GM18519 (cell line): ENCODE data around the gene CC2D1A.
"Not testable (repeated sequence)": the region's sequence is repeated elsewhere in the genome, so short reads cannot be mapped to it uniquely, and the experiment has no call there.

Source experiments
- ATAC-seq: cut with Tn5 transposase; IDR thresholded peaks from one replicate; pipeline ENCODE4 v1.9.1; 2021; ENCODE audit warnings: mild to moderate bottlenecking, moderate library complexity; ENCODE audit not compliant: unreplicated experiment, low FRiP score

The CC2D1A gene

GRCh38 chr19:13902993-13903555 lies 2.9 kb upstream of the CC2D1A start:
- ATAC-seq, result no peak

- no peak for ATAC-seq
These were observed 512 bp downstream of the CC2D1A start for GRCh38 chr19:13906521-13906904.

GRCh38 chr19:13906910-13907309 lies 909 bp downstream of the CC2D1A start:
- ATAC-seq, result no peak

DNA sequence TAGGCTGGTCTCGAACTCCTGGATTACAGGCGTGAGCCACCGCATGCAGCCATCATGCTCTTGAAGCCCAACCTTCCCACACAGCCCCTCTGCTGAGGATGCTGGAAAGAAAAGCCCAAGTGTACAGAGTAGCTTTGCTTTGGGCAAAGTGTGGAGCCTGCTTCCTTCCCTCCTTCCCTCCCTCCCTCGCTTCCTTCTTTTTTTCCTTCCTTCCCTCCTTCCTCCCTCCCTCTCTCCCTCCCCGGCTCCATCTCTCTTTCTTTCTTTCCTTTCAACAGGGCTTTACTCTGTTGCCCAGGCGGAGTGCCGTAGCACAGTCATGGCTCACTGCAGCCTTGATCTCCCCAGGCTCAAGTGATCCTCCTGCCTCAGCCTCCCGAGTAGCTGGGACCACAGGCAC lies 2.7 kb downstream of the CC2D1A start:
- no peak for ATAC-seq

DNA sequence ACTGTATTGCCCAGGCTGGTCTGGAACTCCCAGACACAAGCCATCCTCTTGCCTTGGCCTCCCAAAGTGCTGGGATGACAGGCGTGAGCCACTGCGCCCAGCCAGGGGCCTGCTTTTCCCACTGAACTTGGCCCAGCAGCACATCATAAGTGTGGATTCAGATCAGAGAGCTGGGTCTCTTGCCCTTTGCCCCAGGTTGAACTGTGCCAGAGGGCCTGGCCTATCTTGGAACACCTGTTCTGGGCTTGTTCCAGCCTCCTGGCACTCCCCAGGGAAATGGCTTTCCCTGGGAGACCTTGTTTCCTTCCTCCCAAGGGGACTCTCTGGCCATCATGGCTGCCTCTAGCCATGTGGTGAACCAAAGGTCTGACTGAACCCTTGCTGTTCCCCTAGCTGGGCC lies 3.4 kb downstream of the CC2D1A start:
- no peak for ATAC-seq

DNA sequence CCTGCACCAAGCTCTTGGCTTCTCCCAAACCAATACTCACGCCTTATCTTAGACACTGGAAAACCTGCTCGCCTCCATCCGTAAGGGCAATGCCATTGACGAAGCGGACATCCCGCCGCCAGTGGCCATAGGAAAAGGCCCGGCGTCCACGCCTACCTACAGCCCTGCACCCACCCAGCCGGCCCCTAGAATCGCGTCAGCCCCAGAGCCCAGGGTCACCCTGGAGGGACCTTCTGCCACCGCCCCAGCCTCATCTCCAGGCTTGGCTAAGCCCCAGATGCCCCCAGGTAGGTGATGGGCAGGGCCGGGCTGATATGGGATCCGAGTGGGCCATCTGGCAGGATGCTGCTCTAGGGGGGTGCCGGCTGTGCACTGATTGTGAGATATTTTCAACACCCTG lies 7.4 kb downstream of the CC2D1A start:
- no peak for ATAC-seq

DNA sequence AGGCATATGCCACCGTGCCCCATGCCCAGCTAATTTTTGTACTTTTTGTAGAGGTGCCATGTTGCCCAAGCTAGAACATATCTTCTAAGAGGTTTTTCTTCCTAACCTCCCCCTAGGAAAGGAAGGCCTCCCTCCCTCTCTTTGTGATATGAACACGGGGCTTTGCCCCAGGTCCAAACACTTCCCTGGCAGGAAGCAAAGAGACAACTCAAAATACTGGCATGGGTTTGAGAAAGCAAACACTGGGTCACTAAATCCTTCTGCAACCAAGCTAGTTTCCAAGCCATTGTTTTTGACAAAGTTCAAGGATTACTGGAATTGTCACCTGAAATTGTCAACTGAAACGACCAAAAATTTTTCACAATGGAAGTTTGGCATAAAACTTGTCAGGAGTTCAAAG lies 8.8 kb downstream of the CC2D1A start:
- no peak for ATAC-seq

GRCh38 chr19:13917888-13918406 lies 11.9 kb downstream of the CC2D1A start:
- no peak for ATAC-seq

GRCh38 chr19:13918726-13919411 lies 12.9 kb downstream of the CC2D1A start:
- no peak for ATAC-seq

DNA sequence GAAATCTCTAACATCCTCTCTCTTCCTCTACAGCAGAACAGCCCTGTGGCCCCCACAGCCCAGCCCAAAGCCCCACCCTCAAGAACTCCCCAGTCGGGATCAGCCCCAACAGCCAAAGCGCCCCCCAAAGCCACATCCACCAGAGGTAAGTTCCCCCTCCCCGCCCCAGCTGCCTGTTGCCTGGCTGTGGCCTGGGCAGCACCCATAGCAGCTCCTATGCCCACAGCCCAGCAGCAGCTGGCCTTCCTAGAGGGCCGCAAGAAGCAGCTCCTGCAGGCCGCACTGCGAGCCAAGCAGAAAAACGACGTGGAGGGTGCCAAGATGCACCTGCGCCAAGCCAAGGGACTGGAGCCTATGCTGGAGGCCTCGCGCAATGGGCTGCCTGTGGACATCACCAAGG lies 14.5 kb downstream of the CC2D1A start:
- no peak for ATAC-seq

DNA sequence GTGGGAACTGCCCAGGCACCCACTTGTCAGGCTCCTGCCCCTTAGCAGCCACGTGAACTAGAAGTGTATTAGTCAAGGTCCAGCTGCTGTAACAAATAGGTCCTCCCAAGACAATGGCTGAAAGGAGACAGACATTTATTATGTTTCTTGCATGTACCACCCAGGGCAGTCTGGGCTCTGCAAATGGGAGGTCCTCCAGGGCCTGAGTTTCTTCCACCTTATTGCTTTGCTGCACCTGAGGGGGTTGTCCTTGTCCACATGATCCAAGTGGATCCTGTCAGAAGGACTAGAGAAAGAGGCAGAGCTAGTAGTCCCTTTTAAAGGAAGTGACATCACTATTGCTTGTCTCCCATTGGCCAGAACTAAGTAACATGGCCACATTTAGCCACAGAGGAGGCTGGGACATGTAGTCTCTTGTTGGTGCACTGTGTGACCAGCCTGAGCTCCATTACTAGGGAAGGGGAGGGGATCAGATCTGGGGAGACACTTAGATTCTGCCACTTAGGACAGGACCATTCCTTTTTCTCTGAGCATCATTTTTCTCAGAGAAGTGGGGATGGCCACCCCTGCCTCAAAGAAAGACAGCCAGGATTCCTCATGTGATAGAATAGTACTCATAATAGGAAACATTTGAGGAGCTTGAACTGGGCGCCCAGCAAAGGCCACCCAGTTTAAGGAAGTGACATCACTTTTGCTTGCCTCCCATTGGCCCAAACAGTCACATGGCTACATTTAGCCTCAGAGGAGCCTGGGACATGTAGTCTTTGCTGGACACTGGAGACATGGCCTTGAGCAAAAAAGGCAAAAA lies 15.1 kb downstream of the CC2D1A start:
- ATAC-seq, result no peak

GRCh38 chr19:13922118-13922517 lies 16.1 kb downstream of the CC2D1A start:
- not testable (repeated sequence) for ATAC-seq

GRCh38 chr19:13923194-13923987 lies 17.4 kb downstream of the CC2D1A start:
- ATAC-seq, result no peak

GRCh38 chr19:13926010-13926409 lies 20.0 kb downstream of the CC2D1A start:
- no peak for ATAC-seq

DNA sequence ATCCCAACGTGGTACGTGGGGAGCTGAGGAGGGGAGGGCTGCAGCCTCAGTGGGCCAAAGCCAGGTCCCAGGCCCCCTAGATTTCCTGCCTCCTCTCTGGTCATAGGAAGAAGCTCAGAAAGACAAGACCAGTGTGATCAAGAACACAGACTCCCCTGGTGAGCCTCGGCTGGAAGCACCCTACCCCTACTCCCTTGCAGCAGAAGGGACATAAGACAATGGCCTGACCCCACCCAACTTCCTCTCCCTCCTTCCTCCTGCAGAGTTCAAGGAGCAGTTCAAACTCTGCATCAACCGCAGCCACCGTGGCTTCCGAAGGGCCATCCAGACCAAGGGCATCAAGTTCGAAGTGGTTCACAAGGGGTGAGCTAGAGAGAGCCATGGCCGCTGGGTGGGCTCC lies 20.7 kb downstream of the CC2D1A start:
- no peak for ATAC-seq

DNA sequence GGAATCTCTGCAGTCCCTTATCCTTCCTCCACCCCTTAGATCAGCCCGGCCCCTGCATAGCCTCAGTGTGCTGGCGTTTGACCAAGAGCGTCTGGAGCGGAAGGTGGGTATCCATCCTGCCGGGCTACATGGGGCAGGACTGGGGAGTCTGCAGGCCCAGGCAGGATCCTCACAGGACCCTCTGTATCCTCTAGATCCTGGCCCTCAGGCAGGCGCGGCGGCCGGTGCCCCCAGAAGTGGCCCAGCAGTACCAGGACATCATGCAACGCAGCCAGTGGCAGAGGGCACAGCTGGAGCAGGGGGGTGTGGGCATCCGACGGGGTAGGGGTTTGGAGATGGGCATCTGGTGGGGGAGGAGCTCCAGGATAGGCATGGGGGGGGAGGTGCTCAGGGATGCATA lies 23.3 kb downstream of the CC2D1A start:
- no peak for ATAC-seq

- ATAC-seq, result no peak
These were observed 24.0 kb downstream of the CC2D1A start for GRCh38 chr19:13929956-13930355.

DNA sequence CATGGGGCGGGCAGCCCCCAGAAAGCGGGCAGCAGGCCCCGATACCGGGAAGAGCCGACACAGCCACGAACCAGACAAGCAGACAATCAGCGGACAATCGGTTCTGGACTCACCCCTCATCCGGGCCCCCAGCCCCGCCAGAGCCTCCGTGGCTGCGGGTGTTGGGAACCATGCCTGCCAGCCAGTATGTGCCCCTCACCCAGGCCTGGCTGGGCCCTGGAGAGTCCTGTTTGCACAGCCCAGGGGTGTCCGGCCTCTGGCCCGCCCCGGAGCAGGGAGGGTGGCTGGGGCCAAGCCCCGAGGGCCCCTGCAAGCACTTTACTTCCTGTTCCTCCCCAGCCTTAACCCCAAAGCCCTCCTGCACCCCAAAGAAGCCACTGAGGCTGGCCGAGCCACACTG lies 24.4 kb downstream of the CC2D1A start:
- ATAC-seq, result no peak

GRCh38 chr19:13931391-13932148 lies 25.6 kb downstream of the CC2D1A start:
- no peak for ATAC-seq

DNA sequence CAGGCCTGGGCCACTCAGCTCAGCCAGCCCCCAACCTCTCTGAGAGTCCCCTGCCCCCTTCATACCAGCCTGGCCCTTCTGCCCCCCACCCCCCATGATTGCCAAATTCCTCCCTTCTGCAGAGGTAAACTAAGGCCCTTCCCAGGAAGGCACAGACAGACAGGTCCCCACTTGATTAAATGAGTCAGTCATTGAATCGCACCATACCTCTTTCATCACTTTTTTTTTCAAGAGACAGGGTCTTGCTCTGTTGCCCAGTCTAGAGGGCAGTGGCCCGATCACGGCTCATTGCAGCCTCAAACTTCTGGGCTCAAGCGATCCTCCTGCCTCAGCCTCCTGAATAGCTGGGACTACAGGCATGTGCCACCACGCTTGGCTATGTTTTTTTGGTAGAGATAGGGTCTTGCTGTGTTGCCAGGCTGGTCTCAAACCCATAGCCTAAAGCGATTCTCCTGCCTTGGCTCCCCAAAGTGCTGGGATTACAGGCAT lies 26.2 kb downstream of the CC2D1A start:
- no peak for ATAC-seq
